ENCODE results near the gene SPATA6L.

- TF ChIP-seq, protein P1, sequence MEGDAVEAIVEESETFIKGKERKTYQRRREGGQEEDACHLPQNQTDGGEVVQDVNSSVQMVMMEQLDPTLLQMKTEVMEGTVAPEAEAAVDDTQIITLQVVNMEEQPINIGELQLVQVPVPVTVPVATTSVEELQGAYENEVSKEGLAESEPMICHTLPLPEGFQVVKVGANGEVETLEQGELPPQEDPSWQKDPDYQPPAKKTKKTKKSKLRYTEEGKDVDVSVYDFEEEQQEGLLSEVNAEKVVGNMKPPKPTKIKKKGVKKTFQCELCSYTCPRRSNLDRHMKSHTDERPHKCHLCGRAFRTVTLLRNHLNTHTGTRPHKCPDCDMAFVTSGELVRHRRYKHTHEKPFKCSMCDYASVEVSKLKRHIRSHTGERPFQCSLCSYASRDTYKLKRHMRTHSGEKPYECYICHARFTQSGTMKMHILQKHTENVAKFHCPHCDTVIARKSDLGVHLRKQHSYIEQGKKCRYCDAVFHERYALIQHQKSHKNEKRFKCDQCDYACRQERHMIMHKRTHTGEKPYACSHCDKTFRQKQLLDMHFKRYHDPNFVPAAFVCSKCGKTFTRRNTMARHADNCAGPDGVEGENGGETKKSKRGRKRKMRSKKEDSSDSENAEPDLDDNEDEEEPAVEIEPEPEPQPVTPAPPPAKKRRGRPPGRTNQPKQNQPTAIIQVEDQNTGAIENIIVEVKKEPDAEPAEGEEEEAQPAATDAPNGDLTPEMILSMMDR (conservative IDR thresholded peaks at IDR 0.05 in 1 of 2, IDR thresholded peaks at IDR 0.05 in 1 of 2; ENCODE audit: extremely low read depth in 1 of 2, insufficient read depth in 1 of 2, low read depth in 1 of 2, low read length in 2 of 2) = peak in 1 of 2 donors; percentile 40
- TF ChIP-seq EZH2 (IDR thresholded peaks at IDR 0.05; ENCODE audit: borderline replicate concordance, low read length) = no peak
Observed at GRCh38 chr9:4548811-4549725, 117.2 kb downstream of the SPATA6L start.

Data from mammary epithelial cell (primary cell).